Ramos (cell line): Measurements from ENCODE around the gene KIF3A.

Source experiments
- in situ Hi-C: fragments of 300-500 bp; cut with MboI; formaldehyde crosslinking; loops from one replicate; pipeline ENCODE4 v1.14.3; 2022; ENCODE audit warnings: low sequenced_read_pairs; ENCODE audit not compliant: unreplicated experiment

KIF3A gene

DNA sequence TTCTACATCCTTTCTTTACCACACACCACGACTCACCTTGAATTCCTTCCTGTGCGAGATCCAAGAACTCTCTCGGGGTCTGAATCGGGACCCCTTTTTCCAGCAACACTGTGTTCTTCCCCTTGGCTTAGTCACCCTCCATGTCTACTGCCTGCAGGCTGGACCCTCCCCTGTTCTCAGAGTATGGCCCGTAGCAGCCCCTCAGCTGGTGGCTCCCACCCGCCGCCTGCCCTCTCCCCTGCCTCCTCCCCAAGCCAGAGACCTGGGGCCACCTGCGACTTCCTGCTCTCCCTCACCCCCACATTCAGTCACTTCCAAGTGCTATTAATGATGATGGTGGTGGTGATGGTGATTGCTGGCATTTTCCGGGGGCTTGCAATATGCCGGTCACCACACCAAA is 70.0 kb downstream of the KIF3A start:
- in situ Hi-C loops = no loop called here

- in situ Hi-C loops = no loop called here
Measured at GRCh38 chr5:132666310-132667123, 70.8 kb downstream of the KIF3A start.

- in situ Hi-C loops = no loop called here
Measured at GRCh38 chr5:132665574-132666080, 71.7 kb downstream of the KIF3A start.

DNA sequence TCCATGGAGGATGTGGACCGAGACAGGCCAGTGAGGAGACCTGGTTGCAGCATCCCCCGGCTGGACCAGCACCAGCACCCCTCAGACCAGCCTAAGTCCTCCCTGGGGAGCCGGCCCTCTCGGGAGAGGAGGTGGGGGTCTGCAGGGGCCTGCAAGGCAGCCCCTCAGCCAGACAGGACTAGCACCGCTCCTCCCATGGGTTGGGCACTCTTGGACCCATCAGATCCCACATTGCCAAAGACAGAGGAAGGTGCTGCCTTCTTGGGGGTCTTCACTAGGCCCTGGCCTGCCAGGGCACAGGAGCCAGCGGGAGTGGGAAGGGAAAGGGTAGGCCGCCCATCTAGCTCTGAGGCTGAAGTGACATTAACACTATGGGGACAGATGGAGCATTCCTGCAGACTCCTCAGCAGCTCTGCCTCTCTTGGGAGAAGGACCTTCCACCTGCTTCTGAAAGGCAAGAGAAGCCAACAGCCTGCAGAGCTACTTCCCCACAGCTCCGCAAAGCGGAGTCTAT is 72.6 kb downstream of the KIF3A start:
- in situ Hi-C loops = no loop called here

- in situ Hi-C loops = no loop called here
Measured at GRCh38 chr5:132663771-132664695, 73.3 kb downstream of the KIF3A start.

DNA sequence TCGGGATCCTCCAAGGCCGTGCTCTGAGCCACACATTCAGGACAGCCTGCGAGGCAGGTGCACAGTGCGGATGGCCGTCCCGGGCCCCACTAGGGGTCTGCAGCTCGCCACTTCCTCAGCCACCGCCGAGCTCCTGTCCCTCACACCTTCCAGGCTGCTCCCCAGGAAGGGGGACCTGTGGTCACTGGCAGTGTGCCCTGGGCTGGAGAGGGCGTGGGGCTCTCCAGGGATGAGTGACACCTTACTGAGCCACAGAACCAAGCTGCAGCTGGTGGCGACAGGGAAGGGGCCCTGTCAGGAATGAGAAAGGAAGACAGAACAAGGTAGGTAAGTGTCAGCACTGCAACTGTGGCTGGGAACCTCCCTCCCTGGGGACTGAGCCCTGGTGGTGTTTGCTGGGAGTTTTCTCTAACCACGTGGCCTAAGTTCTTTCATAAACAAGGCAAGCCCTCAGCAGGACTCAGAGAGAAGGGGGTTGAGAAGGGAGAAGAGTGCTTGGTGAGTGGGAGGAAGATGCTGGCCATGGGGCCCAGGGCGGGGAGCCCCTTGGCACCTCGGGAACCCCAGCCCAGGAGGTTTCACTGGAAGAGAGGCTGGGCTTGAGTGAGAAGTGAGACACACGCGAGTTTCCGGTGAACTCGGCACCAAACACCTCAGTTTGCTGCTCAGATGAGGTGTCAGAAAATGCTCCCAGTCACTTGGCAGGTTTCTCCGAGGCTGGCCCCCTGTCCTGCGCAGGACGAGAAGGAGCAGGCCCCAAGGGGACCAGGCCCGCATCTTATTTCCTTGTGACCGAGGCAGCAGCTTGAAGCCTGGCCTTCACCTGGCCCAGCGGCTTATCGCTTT is 74.2 kb downstream of the KIF3A start:
- in situ Hi-C loops = no loop called here

DNA sequence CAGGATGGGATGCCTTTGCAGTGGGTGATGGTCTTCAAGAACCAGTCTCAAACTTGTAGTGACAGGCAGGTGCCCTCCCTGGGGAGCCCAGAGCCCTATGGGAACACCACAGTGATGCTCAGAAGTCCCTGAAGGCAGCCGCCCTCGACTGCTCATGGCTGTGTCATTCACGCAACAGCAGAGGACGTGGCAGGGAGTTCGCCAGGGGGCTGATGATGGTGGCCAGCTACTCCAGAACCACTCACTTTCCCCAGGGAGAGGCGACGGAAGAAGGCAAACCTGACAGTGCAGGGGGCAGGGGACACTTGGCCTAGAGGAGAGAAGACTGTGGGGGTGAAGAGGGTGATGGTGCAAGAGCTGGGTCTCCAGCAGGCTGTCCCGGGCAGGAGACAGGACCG is 75.3 kb downstream of the KIF3A start:
- in situ Hi-C loops = no loop called here

DNA sequence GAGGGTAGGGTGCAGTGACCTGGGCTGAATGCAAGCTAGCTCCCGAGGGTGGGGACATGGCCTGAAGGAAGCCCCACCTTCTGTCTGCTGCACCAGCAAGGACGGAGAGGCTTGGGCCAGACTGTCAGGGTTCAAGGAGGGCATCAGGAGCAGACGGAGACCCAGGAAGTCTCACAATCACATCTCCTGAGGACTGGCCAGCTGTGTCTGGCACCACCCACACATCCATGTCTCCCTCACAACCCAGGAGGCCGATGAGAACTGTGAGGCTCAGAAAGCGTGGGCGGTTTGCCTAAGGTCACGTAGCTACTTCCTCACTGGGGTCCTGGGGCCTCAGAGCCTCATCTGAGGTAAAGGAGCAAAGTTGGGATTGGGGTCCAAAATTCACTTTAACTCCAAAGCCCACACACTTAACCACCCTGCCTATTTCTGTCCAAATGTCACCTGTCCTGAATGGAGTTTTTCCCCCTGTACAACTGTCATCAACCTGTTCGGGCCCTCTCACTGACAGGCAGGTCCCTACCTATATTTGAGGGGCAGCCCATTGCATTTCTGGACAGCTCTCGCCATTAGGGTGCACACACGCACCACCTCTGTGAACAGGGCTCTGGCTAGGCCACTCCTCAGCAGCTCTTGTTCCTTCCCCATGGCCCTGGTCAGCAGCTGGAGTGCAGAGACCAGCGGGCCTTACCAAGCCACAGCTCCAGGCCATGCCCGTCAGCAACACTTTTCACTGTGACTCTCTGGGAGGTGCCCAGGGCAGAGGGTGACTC is 75.9 kb downstream of the KIF3A start:
- in situ Hi-C loops = no loop called here

DNA sequence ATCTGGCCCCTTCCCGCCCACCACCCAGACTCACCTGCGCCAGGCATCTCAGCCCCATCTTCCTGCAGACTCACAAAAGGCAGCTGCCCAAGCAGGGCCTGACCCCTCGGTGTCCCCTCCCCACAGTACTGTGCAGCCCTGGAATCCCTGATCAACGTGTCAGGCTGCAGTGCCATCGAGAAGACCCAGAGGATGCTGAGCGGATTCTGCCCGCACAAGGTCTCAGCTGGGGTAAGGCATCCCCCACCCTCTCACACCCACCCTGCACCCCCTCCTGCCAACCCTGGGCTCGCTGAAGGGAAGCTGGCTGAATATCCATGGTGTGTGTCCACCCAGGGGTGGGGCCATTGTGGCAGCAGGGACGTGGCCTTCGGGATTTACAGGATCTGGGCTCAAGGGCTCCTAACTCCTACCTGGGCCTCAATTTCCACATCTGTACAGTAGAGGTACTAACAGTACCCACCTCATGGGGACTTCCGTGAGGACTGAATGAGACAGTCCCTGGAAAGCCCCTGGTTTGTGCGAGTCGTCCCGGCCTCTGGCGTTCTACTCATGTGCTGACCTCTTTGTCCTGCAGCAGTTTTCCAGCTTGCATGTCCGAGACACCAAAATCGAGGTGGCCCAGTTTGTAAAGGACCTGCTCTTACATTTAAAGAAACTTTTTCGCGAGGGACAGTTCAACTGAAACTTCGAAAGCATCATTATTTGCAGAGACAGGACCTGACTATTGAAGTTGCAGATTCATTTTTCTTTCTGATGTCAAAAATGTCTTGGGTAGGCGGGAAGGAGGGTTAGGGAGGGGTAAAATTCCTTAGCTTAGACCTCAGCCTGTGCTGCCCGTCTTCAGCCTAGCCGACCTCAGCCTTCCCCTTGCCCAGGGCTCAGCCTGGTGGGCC is 77.5 kb downstream of the KIF3A start:
- in situ Hi-C loops = loop anchor here (10.0 kb wide), 1 partner anchor 165 kb away; no protein-coding TSS in a partner anchor

DNA sequence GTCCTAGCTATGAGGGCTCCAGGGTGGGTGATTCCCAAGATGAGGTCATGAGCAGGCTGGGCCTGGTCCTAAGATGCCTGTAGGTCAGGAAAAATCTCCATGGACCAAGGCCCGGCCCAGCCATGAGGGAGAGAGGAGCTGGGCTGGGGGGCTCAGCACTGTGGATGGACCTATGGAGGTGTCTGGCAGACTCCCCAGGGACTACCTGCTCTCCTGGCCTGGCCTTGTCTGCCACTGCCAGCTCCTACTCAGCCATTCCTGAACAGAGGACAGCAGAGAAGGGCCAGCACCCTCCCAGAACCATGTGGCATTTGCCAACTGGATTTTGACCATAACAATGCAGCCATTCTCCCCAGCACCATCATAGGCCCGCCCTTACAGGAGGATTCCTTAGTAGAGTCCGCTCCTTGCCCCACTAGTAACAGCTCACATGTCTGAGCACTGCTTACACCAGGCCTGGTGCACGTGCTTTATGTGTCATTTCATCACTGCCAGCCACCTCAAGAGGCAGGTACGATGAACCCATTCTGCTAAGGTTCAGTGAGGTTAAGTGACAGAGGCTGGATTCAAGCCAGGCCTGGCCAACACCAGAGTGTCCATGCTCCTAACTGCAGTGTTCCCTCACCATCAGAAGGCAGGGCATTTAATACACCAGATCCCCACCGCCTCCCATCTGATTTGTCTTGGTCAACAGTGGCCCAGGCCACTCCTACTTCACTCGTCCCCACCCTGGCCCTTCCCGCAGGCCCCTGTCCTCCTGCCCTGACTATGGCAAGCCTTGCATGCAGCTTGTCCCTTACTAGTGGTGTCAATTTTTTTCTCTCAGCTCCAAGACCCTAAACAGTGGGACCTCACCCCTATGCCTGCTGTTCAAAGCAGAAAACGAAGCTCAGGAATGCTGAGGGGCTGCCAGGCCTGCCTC is 78.7 kb downstream of the KIF3A start:
- in situ Hi-C loops = loop anchor here (10.0 kb wide), 1 partner anchor 166 kb away; no protein-coding TSS in a partner anchor

- in situ Hi-C loops = loop anchor here (10.0 kb wide), 1 partner anchor 167 kb away; no protein-coding TSS in a partner anchor
Measured at GRCh38 chr5:132657676-132658380, 79.5 kb downstream of the KIF3A start, which contains the start of gene IL13. IL13 (plus strand) TSS chr5:132658173; CDS start chr5:132658187, 14 bp downstream.

- in situ Hi-C loops = loop anchor here (10.0 kb wide), 1 partner anchor 168 kb away; no protein-coding TSS in a partner anchor
Measured at GRCh38 chr5:132656774-132657355, 80.5 kb downstream of the KIF3A start.

- in situ Hi-C loops = loop anchor here (10.0 kb wide), 1 partner anchor 169 kb away; no protein-coding TSS in a partner anchor
Measured at GRCh38 chr5:132655821-132656773, 81.2 kb downstream of the KIF3A start.

DNA sequence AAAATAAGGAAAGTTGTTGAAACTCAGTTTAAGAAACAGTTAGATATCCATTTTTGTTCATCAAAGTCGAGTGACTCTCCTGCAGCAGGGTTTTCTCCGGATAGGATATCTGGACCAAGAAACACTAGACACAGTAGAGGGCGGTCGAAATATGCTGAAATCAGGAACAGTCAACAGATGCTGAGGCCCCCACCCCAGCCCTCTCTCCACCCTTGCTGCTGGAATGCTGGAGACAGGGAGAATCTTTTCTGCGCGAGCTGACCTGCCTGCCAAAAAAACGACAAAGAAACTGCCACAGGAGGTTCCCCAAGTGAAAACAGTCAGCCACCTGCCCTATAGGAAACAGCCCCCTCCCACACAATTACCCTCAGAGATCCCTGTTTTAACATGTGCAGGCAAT is 83.6 kb downstream of the KIF3A start:
- in situ Hi-C loops = loop anchor here (10.0 kb wide), 1 partner anchor 171 kb away; no protein-coding TSS in a partner anchor
